ENCODE results near the gene IRF3.

The IRF3 gene

DNA sequence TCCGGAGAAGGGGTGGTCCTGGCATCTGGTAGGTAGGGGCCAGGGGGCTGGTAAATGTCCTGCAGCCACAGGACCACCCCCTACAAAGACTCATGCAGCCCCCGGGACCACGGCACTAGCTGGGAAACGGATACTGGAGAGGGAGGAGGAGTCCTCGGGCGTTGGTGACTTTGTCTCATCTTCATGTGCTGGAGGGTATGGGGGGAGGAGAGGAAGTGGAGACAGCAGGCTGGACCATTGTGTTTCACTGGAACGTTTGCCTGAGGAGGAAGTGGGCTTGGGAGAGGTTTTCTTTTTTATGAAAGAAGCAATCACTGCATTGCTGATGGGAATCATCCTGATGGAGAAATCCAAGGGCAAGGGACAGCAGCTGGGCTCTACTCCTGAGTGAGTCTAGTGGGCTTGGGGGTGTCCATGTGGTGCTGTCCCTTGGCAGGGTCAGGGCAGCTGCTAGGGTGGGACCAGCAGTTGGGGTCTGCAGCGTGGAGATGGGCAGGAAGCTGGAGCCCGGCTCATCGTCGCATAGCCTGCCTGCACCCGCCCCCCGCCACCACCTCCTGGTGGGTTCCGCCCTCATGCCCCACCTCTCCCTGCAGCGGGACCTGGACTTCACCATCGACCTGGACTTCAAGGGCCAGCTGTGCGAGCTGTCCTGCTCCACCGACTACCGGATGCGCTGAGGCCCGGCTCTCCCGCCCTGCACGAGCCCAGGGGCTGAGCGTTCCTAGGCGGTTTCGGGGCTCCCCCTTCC, 22.1 kb upstream of the IRF3 start:
- peak; percentile 39 for DNase-seq

DNA sequence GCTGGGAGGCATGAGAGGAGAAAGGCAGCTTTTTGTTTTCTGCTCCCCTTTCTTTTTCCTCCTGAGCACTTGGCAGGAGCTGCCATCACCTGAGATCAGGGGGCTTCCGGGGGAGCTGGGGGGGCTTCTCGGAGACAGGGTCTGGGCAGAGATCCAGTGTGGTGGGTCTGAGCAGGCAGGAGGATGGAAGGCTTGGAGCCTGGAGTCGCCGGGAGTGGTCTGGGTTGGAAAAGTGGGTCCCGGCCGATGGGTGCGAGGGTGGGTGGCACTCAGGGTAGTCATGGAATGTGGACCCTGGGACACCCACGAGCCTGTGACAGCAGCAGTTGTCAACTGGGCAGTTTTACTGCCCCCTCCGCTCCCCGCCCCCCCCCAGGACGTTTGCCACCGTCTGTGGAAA, 21.5 kb upstream of the IRF3 start:
- DNase-seq = no peak

DNA sequence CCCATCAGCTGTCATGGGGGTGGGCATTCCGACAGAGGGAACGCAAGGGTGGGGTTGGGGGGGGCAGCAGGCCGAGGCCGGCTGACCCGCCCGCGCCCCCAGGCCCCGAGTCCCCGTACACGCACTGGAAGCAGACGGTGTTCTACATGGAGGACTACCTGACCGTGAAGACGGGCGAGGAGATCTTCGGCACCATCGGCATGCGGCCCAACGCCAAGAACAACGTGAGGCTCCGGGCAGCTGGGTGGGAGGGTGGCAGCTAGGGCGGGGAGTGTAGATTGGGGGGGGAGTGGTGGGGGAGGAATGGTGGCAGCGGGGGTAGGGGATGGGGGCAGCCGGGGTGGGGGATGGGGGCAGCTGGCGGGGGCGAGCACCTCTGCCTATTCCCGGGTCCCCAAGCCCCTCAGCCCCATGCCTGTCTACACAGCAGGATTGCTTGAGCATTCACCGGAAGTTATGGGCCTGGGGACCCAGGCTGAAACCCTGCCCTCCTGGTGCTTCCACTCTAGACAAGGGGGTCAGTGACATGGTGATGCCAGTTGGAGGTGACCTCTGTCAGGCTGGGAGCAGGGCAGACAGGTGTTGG, 20.9 kb upstream of the IRF3 start:
- no peak for DNase-seq

DNA sequence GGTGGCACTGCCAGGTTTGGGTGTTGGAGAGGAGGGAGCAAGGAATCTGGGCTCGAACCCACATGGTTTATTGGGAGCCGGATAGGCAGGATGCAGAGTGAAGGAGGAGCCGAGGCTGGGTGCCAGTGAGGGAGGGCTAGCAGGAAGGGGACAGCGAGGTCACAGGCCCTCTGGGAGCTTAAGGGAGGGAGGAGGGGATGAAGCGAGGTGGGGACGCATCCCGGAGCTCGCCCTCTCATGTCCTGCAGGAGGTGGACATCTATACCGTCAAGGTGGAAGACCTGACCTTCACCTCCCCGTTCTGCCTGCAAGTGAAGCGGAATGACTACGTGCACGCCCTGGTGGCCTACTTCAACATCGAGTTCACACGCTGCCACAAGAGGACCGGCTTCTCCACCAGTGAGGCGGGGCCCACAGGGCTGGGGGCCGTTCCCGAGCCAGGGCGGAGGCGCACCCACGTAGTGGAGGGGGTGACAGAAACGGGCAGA, 20.2 kb upstream of the IRF3 start:
- DNase-seq = no peak

DNA sequence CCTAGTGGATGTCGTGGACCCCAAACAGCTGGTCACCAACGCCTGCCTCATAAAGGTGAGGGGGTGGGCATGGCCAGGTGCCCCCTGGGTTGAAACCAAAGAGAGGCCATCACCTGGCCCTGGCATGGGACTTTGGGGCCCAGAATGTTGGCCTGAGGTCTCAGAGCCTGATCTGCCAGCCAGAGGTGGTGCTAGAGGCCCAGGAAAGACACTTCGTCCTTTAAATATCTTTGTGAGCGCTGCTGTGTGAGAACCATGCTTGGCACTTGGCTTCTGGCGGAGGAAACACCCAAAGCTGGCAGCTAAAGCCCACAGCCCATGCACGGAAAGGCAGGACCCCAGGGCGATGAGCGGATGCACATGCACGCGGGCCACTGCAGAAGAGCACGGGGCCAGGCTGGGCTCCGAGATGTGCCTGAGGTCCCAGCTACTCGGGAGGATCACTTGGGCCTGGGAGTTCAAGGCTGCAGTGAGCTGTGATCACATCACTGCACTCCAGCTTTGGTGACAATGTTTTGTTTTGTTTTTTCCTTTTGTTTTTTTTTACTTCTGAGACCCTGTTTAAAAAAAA, 19.4 kb upstream of the IRF3 start:
- no peak for DNase-seq

DNA sequence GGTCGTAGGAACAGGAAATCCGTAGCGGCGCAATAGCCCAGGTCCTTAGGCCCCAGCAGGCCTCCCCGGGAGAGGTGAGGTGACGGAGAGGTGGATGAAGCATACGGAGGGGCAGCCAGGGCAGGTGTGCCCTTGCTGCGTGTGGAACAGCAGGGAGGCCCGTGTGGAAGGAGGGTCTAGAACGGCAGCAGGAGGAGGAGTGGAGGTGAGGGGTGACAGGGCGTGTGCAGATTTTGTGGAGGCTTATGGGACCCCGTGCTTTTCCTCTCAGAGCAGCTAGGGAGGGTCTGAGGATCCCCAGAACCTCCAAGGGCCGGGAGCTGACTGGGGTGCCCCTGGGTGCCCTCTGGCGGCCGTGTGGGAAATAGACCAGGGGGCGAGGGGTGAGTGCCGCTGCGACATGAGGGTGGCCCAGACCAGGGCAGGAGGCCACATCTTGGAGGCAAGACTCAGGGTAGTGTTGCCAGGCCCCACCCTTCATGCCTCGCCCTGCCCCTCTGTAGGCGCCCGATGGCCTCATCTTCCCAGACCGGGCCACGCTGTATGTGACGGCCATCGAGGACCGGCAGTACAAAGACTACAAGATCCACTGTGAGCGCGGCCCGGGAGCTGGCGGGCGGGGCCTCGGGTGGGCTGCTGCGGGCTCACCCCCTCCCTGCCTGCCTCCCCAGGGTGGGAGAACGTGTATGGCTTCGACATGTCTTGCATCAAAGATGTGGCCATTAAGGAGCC, 18.8 kb upstream of the IRF3 start:
- no peak for DNase-seq

DNA sequence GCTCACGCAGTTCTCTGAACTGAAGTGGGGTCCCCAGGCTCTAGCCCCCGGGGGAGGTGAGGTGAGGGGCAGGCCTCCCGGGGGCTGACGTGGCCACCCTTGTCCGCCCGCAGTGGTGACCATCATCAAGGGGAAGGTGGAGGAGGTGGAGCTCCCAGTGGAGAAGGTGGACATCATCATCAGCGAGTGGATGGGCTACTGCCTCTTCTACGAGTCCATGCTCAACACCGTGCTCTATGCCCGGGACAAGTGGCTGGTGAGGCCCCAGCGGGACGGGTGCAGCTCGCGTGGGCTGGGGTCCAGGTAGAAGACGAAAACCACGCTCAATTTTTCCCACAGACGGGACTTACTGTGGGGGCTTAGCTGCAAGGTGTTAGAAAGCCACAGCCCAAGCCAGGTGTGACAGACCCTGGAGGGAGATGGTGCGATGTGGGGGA, 18.2 kb upstream of the IRF3 start:
- no peak for DNase-seq

DNA sequence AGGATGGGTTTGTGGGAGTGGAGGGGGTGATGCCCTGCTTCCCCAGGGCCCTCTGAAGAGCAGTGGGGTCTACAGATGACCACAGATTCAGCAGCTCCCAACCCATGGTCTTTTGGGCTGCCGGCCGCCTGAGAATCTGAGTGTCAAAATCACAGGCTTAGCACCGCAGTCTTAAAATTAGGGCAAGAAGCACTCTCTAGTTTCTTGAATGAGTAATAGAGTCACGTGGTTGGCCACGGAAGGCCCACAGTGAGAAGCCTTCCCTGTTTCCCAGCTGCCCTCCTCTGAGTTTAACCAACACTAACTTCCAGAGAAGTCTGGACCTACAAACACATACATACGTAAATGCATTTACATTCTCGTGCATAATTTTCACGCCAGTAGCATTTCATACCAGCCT, 16.6 kb upstream of the IRF3 start:
- DNase-seq = no peak

DNA sequence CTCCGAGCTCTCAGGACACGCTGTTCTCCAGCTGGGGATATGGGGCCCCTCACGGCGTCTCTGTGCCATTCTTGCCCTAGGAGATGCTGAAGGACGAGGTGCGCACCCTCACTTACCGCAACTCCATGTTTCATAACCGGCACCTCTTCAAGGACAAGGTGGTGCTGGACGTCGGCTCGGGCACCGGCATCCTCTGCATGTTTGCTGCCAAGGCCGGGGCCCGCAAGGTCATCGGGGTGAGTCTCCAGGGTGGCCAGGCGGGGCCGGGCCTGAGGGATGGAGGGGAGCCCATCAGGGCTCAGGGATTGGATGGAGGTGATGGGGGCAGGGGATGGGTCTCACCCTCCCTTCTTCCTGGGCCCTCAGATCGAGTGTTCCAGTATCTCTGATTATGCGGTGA, 16.2 kb upstream of the IRF3 start:
- DNase-seq = no peak

DNA sequence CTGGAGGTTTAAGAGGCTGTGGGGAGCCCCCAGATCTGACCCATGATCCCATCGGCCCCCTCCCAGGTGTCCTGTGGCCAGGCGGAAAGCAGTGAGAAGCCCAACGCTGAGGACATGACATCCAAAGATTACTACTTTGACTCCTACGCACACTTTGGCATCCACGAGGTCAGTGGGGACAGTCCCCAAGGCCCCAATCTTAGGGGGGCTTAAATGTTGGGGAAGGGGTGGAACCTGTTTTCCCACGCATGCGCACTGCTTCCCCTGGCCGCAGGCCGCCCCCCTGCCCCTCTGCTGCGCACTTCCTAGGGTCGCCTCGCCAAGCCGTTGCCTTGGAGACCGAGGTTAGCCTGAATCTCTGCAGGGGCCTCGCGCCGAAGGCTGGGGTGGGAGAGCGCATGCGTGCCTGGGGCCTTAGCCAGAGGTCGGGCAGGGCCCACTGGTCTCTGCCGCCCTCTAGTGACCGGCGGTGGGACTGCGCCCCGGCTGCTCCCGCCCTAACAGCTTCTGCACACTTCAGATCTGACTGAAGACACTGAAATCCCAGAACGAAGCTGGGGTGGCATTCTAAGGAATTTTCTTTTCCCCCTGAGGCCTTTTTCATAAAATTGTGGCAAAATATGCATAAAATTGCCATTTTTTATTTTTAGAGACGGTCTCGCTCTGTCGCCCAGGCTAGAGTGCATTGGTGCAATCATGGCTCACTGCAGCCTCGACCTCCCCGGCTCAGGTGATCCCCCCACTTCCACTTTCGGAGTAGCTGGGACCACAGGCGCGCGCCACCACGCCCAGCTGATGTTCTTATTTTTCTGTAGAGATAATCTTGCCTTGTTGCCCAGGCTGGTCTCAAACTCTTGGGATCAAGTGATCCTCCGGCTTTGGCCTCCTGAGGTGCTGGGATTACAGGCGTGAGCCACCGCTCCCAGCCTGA, 15.0 kb upstream of the IRF3 start:
- peak; percentile 76 for DNase-seq

DNA sequence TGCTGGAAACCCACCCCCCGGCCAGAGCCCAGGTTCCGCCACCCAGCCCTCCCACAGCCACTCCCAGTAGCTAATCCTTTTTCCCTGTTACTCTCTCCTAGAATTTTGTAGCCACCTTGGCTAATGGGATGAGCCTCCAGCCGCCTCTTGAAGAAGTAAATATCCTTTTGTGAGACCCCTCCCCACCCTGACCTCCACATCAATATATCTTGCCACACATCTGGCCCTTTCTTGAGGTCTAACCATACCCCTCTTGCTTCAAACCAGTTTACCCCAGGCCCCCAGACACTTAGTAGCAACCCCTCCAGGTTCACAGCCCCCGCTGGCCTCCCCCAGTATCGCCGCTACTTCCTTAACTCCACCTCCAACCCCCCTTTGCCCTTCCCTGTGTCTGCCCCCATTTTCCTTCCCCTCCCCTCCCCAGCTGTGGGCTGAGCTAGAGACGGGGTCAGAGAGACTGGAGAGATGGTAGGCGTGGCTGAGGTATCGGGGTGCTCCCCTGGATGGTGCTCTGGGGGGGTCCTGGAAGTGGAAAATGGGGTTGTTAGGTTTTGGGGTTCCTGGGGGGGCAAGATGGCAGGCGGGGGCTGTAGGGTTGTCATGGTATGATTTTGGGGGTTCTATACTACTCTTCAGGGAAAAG, 14.2 kb upstream of the IRF3 start:
- DNase-seq = no peak

DNA sequence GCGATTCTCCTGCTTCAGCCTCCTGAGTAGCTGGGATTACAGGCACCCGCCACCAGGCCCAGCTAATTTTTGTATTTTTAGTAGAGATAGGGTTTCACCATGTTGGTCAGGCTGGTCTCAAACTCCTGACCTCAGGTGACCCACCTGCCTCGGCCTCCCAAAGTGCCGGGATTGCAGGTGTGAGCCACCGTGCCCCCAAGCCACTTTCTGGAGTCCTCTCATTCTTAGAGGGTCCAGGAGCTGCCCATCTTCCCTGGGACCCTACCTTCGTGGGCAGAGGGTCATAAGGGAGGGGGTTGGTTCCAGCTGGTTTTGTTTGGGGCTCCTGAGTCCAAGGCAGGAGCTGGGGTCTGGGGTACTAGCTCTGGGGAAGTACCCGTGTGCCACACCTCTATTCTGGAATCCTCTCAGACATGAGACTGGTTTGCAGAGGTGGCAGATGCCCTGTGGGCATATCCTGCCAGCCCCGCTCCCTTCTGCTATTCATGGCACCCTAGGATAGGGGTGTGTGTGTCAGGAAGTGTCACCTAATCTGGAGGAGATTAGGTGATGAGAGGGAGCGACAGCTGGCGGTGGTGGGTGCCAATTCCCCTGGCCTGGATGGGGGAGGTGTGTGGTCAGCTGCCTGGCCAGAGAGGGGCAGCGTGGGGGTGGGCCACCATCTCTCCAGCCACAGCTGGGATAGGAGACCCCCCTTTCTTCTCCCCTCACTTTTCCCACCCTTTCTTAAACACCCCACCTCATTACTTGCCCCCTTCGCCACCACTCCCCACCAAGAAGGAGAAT, 13.5 kb upstream of the IRF3 start:
- DNase-seq = no peak

DNA sequence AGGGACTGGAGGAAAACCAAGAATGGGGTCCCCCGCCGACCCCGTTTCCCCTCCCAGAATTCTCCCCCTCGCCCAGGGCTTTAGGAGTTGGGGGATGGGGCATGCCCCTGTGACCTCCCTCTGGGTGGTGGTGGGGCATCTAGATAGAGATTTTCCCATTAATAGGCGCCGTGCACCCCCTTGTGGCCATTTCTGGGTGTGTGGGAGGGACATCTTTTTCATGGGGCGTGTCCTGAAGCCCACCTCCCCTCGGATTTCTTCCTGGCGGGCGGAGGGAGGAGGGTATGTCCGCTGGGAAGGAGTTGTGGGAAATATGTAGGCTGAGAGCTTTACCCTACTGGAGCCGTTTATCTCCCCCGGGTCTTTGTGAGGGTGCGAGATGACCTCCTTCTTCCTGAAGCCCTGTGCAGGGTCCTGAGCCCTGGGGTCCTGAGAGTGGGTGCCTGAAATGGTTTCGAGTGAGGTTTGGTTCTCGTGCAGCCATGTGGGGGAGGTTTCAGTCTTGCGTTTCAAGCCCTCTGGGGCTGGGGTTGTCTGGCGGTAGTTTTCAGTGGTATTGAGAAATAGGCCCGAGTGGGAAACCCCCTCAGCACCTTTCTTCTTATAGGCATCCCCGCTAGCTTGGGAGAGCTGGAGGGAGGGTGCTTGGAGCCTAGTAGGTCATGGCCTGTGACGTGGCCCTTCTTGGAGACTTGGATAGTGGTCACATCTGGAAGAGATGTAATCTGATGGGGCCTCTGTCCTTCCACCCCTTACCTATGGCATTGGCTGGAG, 12.4 kb upstream of the IRF3 start:
- DNase-seq = peak; percentile 70

DNA sequence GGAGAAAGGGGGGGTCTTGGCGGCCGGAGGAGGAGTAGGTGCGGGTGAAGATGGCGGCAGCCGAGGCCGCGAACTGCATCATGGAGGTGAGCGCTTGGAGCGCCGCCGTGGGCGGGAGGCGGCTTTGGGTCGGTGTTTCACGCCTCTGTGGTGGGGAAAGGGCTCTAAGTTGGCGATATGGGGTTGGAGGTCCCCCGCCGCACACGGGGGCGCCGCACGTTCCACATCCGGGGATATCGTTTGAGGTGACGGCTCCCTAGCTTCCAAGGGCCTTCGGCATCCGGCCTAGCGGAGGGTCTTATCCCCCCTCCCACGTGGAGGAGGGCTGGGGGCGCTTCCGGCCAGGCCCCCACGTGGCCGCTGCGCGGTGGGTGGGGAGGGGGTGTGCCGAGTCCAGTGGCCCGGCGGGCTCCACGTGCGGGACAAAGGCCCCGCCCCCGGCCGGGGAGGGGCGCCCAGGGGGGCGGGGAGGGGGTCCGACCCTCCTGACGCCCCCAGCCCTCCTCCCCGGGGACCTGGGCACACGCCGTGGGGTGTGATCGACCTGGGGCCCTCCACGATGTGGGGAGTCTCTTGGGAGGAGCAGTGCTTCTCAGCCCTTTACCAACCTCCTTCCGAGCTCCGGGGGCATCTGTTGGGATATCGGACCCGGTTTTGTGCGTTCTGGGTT, 11.7 kb upstream of the IRF3 start, which contains the start of gene PRMT1:
Gene PRMT1 (plus strand): TSS at position 41 of the 670 bp plus-strand sequence. CDS start 10 bp downstream, at position 51.
- DNase-seq = peak; percentile 35

DNA sequence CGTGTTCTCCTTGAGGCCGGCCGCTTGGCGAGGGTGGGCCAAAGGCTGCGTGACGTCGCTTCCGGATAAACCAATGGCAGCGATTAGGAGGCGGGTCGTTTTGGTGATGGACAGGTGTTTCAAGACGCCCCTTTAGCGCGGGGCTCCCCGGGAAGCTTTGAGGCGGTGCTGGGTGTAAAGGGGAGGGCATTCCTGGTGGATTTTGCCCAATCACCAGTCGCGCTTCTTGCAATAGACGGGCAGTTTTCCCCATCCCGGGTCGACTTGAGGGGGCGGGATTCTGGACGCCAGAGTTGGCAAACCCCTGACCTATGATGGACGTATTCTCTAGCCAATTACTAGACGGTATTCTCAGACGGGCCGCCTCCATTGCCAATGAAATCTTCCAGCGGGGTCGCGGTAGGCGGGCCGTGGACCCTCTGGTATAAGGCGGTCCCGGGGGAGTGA, 11.2 kb upstream of the IRF3 start:
- DNase-seq = peak; percentile 100

DNA sequence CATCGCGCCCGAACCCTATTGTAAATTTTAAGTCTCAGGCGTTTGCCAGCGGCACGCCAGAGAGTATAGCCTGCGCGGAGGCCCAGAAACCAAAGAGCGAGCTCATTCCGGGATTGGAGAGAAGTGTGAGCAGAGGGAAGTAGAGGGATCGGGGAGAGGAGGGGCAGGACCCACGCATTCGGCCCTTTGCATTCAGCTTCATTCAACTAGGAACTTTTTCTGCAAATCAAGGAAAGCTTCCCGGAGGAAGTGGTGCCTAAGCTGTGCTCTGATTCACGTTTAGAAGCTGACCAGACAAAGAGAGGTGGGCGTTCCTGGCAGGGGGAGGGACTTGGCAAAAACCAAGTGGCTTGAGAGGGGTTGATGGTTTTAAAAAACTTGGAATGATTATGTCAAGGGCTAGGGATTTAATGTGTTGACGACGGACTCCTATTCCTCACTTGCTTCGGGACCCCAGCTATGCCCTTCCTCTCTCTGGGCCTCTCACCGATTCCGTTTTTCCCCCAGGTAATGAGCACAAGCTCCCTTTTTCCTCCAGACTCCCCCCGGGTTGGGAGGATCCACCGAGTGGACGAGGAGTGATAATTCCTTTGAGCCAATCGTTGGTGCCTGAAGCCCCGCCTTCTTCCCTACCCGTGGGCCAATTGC, 10.6 kb upstream of the IRF3 start:
- DNase-seq = peak; percentile 91

DNA sequence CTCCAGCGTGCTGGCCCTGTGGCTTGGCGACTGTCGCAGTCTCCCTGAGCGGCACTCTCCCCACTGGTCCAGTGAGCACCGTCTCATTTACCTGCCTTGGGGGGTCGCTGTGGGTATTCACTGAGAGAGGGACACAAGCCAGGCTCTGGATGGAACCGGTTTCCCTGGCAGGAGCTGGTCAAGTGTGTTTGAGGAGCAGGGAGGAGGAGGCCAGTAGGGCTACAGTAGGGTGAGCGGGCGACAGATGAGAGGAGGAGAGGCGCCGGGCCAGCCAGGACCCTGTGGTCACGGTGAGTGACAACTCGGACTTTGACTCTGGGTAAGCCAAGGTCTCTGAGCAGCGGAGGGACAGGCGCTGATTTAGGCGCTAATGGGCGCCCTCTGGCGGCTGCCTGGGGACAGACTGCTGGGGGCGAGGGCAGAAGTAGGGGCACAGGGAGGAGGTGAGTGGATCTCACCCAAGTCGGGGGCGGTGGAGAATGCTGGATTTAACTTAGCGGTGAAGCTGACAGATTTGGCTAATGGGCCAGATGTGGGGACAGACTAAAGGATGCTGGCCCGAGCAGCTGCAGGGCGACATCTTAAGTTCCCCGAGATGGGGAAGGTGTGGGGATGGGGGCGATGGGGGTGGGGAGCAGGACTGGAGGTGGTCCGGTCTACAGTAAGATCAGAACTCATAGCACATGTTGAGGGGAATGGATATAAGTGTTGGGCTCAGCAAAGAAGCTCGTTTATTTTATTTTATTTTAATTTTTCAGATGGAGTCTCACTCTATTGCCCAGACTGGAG, 6.7 kb upstream of the IRF3 start:
- peak; percentile 58 for DNase-seq

DNA sequence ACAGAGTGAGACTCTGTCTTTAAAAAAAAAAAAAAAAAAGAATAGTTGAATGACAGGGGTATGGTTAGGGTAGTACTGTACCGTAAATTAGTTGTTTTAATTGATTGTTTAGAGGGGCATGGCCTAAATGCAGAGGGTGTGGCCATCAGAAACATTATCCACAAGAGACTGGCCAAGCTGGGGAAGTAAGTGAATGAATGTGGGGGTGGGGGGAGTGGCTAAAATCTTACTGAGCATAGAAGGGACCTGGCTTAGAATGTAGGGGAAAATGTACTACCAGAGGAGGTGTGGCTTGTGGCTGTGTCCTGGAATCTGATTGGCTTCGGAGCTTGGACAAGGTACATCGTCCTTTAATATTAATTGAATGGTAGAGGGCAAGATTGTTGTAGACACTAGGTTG, 3.9 kb upstream of the IRF3 start:
- DNase-seq = no peak
